PC-9 (cell line): ENCODE measurements around the gene CAMTA1. TPM values are rescaled to one million over a fixed set of nuclear protein-coding genes. Genes with fewer than 3 reads are reported as not detected.
A peak's percentile ranks its signal among the peaks of the same experiment; 100 is the strongest.

ENCODE experiments used
- BruUV-seq: library from RNA; stranded (reverse); fragments of 400-500 nt; replicated peaks from 2 replicates; lab custom pipeline; 2021; lab: Mats Ljungman, UMichigan
- CTCF ChIA-PET: fragments of 300-600 bp; sonication (Branson Sonifier 250); formaldehyde crosslinking; loops from one replicate; lab custom pipeline; 2022; ENCODE audit warnings: antibody characterized with exemption; lab: Charles Lee
- POLR2A ChIA-PET: fragments of 300-600 bp; sonication (Branson Sonifier 250); formaldehyde crosslinking; loops from one replicate; lab custom pipeline; 2022; ENCODE audit warnings: antibody characterized with exemption; ENCODE audit not compliant: unreplicated experiment; lab: Charles Lee
- DNase-seq, 2 experiments: peaks; one replicate each; pipeline versions ENCODE4 v3.0.0 to v3.0.0-alpha.2; 2015 to 2022; ENCODE audit warnings: mixed read lengths in 1 of 2
- H2AFZ ChIP-seq: fragments of 200-600 bp; sonication (generic); 2 replicates; pipeline ENCODE4 v1.8.1; 2017; ENCODE audit warnings: antibody characterized with exemption
- H3F3A ChIP-seq: fragments of 200-600 bp; sonication (generic); 2 replicates; pipeline ENCODE4 v1.8.1; 2017; ENCODE audit warnings: antibody characterized with exemption, mild to moderate bottlenecking, low read depth; ENCODE audit not compliant: insufficient read depth
- H3K27ac ChIP-seq: fragments of 200-600 bp; sonication (generic); 2 replicates; pipeline ENCODE4 v1.6.1; 2016; ENCODE audit warnings: mixed run types
- H3K27me3 ChIP-seq: fragments of 200-600 bp; sonication (generic); 2 replicates; pipeline ENCODE4 v1.6.1; 2016; ENCODE audit warnings: low read depth, mixed run types; ENCODE audit not compliant: insufficient read depth
- H3K36me3 ChIP-seq: fragments of 200-600 bp; sonication (generic); 2 replicates; pipeline ENCODE4 v1.6.1; 2016; ENCODE audit warnings: low read depth, mixed run types
- H3K4me1 ChIP-seq: fragments of 200-600 bp; sonication (generic); replicated peaks from 2 replicates; pipeline ENCODE4 v1.6.1; 2016; ENCODE audit warnings: mixed run types; ENCODE audit not compliant: insufficient read depth
- H3K4me2 ChIP-seq: fragments of 200-600 bp; sonication (generic); 2 replicates; pipeline ENCODE4 v1.6.1; 2017; ENCODE audit warnings: mixed run types
- H3K4me3 ChIP-seq: fragments of 200-600 bp; sonication (generic); 2 replicates; pipeline ENCODE4 v1.6.1; 2016; ENCODE audit warnings: mixed run types
- H3K79me2 ChIP-seq: fragments of 200-600 bp; sonication (generic); 2 replicates; pipeline ENCODE4 v1.6.1; 2017; ENCODE audit warnings: low read depth, mixed run types
- H3K9me2 ChIP-seq: fragments of 200-600 bp; sonication (generic); 2 replicates; pipeline ENCODE4 v1.8.1; 2017; ENCODE audit warnings: mild to moderate bottlenecking; ENCODE audit not compliant: insufficient read depth
- H3K9me3 ChIP-seq: fragments of 200-600 bp; sonication (generic); 2 replicates; pipeline ENCODE4 v1.8.1; 2016; ENCODE audit warnings: low read depth; ENCODE audit not compliant: insufficient read depth
- H4K20me1 ChIP-seq: fragments of 200-600 bp; sonication (generic); 2 replicates; pipeline ENCODE4 v1.8.1; 2017; ENCODE audit not compliant: insufficient read depth
- EZH2 ChIP-seq: fragments of 200-600 bp; sonication (generic); IDR thresholded peaks from 2 replicates; pipeline ENCODE4 v1.8.0; 2017; ENCODE audit warnings: antibody characterized with exemption, low read depth
- intact Hi-C: fragments of 100-400 bp; cut with micrococcal nuclease; formaldehyde crosslinking; loops from one replicate; pipeline ENCODE4 v1.10.0; 2022; ENCODE audit not compliant: unreplicated experiment
- total RNA-seq: library from RNA; stranded (reverse); gene quantifications from 2 replicates; pipeline ENCODE4 v1.2.3, GENCODE V29; 2021
- TF ChIP-seq, protein P1 (sequence below): fragments of 200-600 bp; sonication (generic); conservative IDR thresholded peaks from 2 replicates; pipeline ENCODE4 v1.6.1; 2017; ENCODE audit warnings: mixed run types, antibody characterized with exemption, mild to moderate bottlenecking, moderate library complexity

CAMTA1 gene
- total RNA-seq, 1 experiment from 2014 or later = 72.3 TPM

DNA sequence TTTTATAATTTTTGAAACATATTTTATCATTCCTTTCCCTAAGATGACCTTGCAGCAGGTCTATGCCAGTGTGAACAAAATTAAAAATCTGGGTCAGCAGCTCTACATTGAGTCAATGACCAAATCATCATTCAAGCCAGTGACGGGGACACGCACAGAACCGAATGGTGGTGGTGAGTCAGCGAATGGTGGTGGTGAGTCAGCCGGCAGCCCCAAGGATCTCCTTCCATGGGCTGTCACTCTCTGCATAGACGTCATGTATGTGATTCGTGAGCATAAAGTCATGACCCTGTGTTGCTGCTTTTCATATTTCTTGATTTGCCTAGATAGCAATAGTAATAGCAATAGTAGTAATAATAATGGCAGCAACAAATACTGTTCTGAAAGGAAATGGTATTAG is 1025.1 kb downstream of the CAMTA1 start:
- DNase-seq = peak in 1 of 2 experiments; percentile 39
- H3K4me1 ChIP-seq = no peaks in the 10 kb centered on the region
- TF ChIP-seq, protein P1, sequence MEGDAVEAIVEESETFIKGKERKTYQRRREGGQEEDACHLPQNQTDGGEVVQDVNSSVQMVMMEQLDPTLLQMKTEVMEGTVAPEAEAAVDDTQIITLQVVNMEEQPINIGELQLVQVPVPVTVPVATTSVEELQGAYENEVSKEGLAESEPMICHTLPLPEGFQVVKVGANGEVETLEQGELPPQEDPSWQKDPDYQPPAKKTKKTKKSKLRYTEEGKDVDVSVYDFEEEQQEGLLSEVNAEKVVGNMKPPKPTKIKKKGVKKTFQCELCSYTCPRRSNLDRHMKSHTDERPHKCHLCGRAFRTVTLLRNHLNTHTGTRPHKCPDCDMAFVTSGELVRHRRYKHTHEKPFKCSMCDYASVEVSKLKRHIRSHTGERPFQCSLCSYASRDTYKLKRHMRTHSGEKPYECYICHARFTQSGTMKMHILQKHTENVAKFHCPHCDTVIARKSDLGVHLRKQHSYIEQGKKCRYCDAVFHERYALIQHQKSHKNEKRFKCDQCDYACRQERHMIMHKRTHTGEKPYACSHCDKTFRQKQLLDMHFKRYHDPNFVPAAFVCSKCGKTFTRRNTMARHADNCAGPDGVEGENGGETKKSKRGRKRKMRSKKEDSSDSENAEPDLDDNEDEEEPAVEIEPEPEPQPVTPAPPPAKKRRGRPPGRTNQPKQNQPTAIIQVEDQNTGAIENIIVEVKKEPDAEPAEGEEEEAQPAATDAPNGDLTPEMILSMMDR = no peak
- TF ChIP-seq EZH2 = no peak
- ChIA-PET CTCF (no interaction called here), POLR2A (no interaction called here)
- H3K4me3 ChIP-seq = no peak overlapping the region
- H3K9me3 ChIP-seq = peaks cover 10% of the 10 kb centered on the region; the same call in 1 of the 2 replicates
- H2AFZ ChIP-seq = no peak overlapping the region
- no TSS peak for BruUV-seq
- H3F3A ChIP-seq = no peaks in the 10 kb centered on the region
- no peaks in the 10 kb centered on the region for H3K27me3 ChIP-seq
- H3K79me2 ChIP-seq = no peaks in the 10 kb centered on the region
- H3K4me2 ChIP-seq = no peak overlapping the region
- H3K36me3 ChIP-seq = 0 out of 2 replicates have a peak, but pooled peaks cover 6% of the 10 kb centered on the region
- intact Hi-C loops = no loop called here
- no peaks in the 10 kb centered on the region for H3K9me2 ChIP-seq
- H4K20me1 ChIP-seq = no peaks in the 10 kb centered on the region
- no peak overlapping the region for H3K27ac ChIP-seq

DNA sequence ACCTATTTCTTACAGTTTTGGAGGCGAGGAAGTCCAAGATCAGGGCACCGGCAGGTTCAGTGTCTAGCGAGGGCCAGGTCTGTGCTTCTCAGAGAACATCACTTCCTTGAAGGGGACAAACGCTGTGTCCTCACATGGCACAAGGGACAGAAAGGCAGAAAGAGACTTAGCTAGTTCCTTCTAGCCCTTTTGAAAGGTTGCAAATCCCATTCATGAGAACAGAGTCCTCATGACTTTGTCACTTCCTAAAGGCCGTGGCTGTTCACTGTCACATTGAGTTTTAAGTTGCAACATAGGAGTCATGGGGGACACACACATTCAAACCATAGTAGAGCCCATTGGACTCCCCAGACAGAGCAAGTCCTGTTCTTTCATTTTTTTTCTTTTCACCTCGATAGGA is 1026.2 kb downstream of the CAMTA1 start:
- Histone ChIP-seq H2AFZ (no peak overlapping the region), H3K27ac (no peak overlapping the region), H4K20me1 (no peaks in the 10 kb centered on the region), H3F3A (no peaks in the 10 kb centered on the region), H3K9me3 (peaks cover 10% of the 10 kb centered on the region; the same call in 1 of the 2 replicates), H3K4me2 (no peak overlapping the region), H3K9me2 (no peaks in the 10 kb centered on the region), H3K4me1 (no peaks in the 10 kb centered on the region), H3K36me3 (0 out of 2 replicates have a peak, but pooled peaks cover 6% of the 10 kb centered on the region), H3K4me3 (no peak overlapping the region), H3K79me2 (no peaks in the 10 kb centered on the region), H3K27me3 (no peaks in the 10 kb centered on the region)
- no TSS peak for BruUV-seq
- intact Hi-C loops = no loop called here
- ChIA-PET POLR2A (interaction anchor here (0.6 kb wide), 1 partner anchor 14 kb away, joined by 11 read pairs; no protein-coding TSS in a partner anchor), CTCF (no interaction called here)
- TF ChIP-seq, protein P1 = no peak
- TF ChIP-seq EZH2 = no peak
- no peak for DNase-seq

- ChIA-PET POLR2A (interaction anchor here (0.6 kb wide), 1 partner anchor 192 kb away, joined by 3 read pairs; no protein-coding TSS in a partner anchor), CTCF (no interaction called here)
- BruUV-seq = no TSS peak
- no peaks in the 10 kb centered on the region for H4K20me1 ChIP-seq
- H3K9me3 ChIP-seq = peaks cover 10% of the 10 kb centered on the region; the same call in 1 of the 2 replicates
- H3K4me3 ChIP-seq = no peak overlapping the region
- no peak for DNase-seq
- H3K4me2 ChIP-seq = no peak overlapping the region
- 0 out of 2 replicates have a peak, but pooled peaks cover 6% of the 10 kb centered on the region for H3K36me3 ChIP-seq
- no peak for TF ChIP-seq EZH2
- no peaks in the 10 kb centered on the region for H3F3A ChIP-seq
- no peaks in the 10 kb centered on the region for H3K9me2 ChIP-seq
- no peaks in the 10 kb centered on the region for H3K79me2 ChIP-seq
- H3K27me3 ChIP-seq = no peaks in the 10 kb centered on the region
- no peak overlapping the region for H2AFZ ChIP-seq
- intact Hi-C loops = no loop called here
- H3K4me1 ChIP-seq = no peaks in the 10 kb centered on the region
- H3K27ac ChIP-seq = no peak overlapping the region
These were observed 1028.6 kb downstream of the CAMTA1 start for GRCh38 chr1:7813677-7814373.

Other genes with a start within 250 kb of the CAMTA1 start
- gene NOL9, start 230.9 kb upstream of the CAMTA1 start, total RNA-seq = 17.6 and 28.4 TPM in 2 replicates
- not detected in 2 replicates for gene TAS1R1, start 230.1 kb upstream of the CAMTA1 start, total RNA-seq
- gene ZBTB48, start 205.5 kb upstream of the CAMTA1 start, total RNA-seq = 17.2 and 25.5 TPM in 2 replicates
- gene KLHL21, start 182.6 kb upstream of the CAMTA1 start, total RNA-seq = 20.6 and 24.4 TPM in 2 replicates
- gene PHF13, start 171.7 kb upstream of the CAMTA1 start, total RNA-seq = 18.2 and 20.9 TPM in 2 replicates
- 14.6 and 18.7 TPM in 2 replicates for gene THAP3, start 160.6 kb upstream of the CAMTA1 start, total RNA-seq
- gene DNAJC11, start 83.6 kb upstream of the CAMTA1 start, total RNA-seq = 49.2 and 52.8 TPM in 2 replicates